ENCODE data around the gene ALDH1B1. TPM values are rescaled to one million over a fixed set of nuclear protein-coding genes. Genes with fewer than 3 reads are reported as not detected.

The ALDH1B1 gene
- total RNA-seq, 4 donors from 2014 or later = 22.1 to 58.5 (median 28.0) TPM

GRCh38 chr9:38428062-38428461 lies 35.6 kb downstream of the ALDH1B1 start:
- Histone ChIP-seq H3K36me3 (no peaks in the 10 kb centered on the region), H3K4me3 (no peak overlapping the region), H3K27ac (no peak overlapping the region), H3K27me3 (no peaks in the 10 kb centered on the region), H3K9me3 (no peaks in the 10 kb centered on the region), H3K4me1 (no peaks in the 10 kb centered on the region)
- intact Hi-C loops (cut with DNase I; ENCODE audit: low total_unique reads) = no loop called here
- TF ChIP-seq CTCF (IDR thresholded peaks at IDR 0.05) (no peak), POLR2A (IDR thresholded peaks at IDR 0.05) (no peak)
- DNase-seq = no peak

- Histone ChIP-seq H3K4me1 (no peaks in the 10 kb centered on the region), H3K27me3 (no peaks in the 10 kb centered on the region), H3K9me3 (no peaks in the 10 kb centered on the region), H3K27ac (no peak overlapping the region), H3K4me3 (no peak overlapping the region), H3K36me3 (no peaks in the 10 kb centered on the region)
- DNase-seq = no peak
- TF ChIP-seq POLR2A (IDR thresholded peaks at IDR 0.05) = no peak
- no peak for TF ChIP-seq CTCF (IDR thresholded peaks at IDR 0.05)
- intact Hi-C loops (cut with DNase I; ENCODE audit: low total_unique reads) = no loop called here
Observed at GRCh38 chr9:38431116-38431515, 38.6 kb downstream of the ALDH1B1 start.

- Histone ChIP-seq H3K9me3 (no peaks in the 10 kb centered on the region), H3K27me3 (no peaks in the 10 kb centered on the region)
- intact Hi-C loops (cut with DNase I; ENCODE audit: low total_unique reads) = no loop called here
Observed at GRCh38 chr9:38432922-38433510, 40.5 kb downstream of the ALDH1B1 start.

GRCh38 chr9:38434365-38434764 lies 41.9 kb downstream of the ALDH1B1 start:
- no peak overlapping the region for H3K4me3 ChIP-seq
- intact Hi-C loops (cut with DNase I; ENCODE audit: low total_unique reads) = no loop called here

More at GRCh38 chr9:38432922-38433510, 40.5 kb downstream of the ALDH1B1 start:
- Histone ChIP-seq H3K4me3 (no peak overlapping the region), H3K27ac (no peak overlapping the region), H3K4me1 (no peaks in the 10 kb centered on the region), H3K36me3 (no peaks in the 10 kb centered on the region)
- peak; percentile 40 to 58 (median 47) for TF ChIP-seq CTCF (IDR thresholded peaks at IDR 0.05)
- no peak for TF ChIP-seq POLR2A (IDR thresholded peaks at IDR 0.05)
- no peak for DNase-seq

GRCh38 chr9:38434853-38435252 lies 42.4 kb downstream of the ALDH1B1 start:
- Histone ChIP-seq H3K27me3 (no peaks in the 10 kb centered on the region), H3K4me1 (no peaks in the 10 kb centered on the region), H3K36me3 (no peaks in the 10 kb centered on the region), H3K4me3 (no peak overlapping the region), H3K9me3 (no peaks in the 10 kb centered on the region), H3K27ac (no peak overlapping the region)
- DNase-seq = no peak
- intact Hi-C loops (cut with DNase I; ENCODE audit: low total_unique reads) = no loop called here
- TF ChIP-seq POLR2A (IDR thresholded peaks at IDR 0.05) = no peak
- no peak for TF ChIP-seq CTCF (IDR thresholded peaks at IDR 0.05)

More at GRCh38 chr9:38434365-38434764, 41.9 kb downstream of the ALDH1B1 start:
- H3K4me1 ChIP-seq = no peaks in the 10 kb centered on the region
- TF ChIP-seq POLR2A (IDR thresholded peaks at IDR 0.05) (no peak), CTCF (IDR thresholded peaks at IDR 0.05) (no peak)
- no peaks in the 10 kb centered on the region for H3K9me3 ChIP-seq
- H3K27me3 ChIP-seq = no peaks in the 10 kb centered on the region
- no peaks in the 10 kb centered on the region for H3K36me3 ChIP-seq
- no peak overlapping the region for H3K27ac ChIP-seq
- no peak for DNase-seq

Measured in uterus (tissue), 4 donors.